GM10266 (cell line): ENCODE measurements around the gene ENKUR.
A peak's percentile ranks its signal among the peaks of the same experiment; 100 is the strongest.

Experiments used
- DNase-seq: peaks from one replicate; pipeline ENCODE4 v3.0.0; 2012; ENCODE audit errors: extremely low spot score
- CTCF ChIP-seq: IDR thresholded peaks from 2 replicates; pipeline ENCODE4 v1.5.1; 2012; ENCODE audit warnings: mild to moderate bottlenecking, low read depth; ENCODE audit not compliant: control insufficient read depth, insufficient read depth; ENCODE audit errors: missing control alignments

ENKUR gene

GRCh38 chr10:24953675-24954074 is 62.3 kb downstream of the ENKUR start:
- DNase-seq, result no peak
- no peak for TF ChIP-seq CTCF

GRCh38 chr10:24952707-24953645 is 63.0 kb downstream of the ENKUR start:
- TF ChIP-seq CTCF, result peak; percentile 75
- peak; percentile 69 for DNase-seq

GRCh38 chr10:24952143-24952706 is 63.7 kb downstream of the ENKUR start, which contains the start of gene PRTFDC1:
TSS of gene PRTFDC1 (minus strand) at chr10:24952606. CDS start at chr10:24952575, 31 bp downstream.
- peak; percentile 58 for DNase-seq
- TF ChIP-seq CTCF, result peak; percentile 8

- DNase-seq, result peak; percentile 27
- TF ChIP-seq CTCF, result no peak
Observed at GRCh38 chr10:24951201-24952142, 64.5 kb downstream of the ENKUR start.

- DNase-seq, result no peak
- no peak for TF ChIP-seq CTCF
Observed at GRCh38 chr10:24950439-24950838, 65.5 kb downstream of the ENKUR start.

GRCh38 chr10:24949616-24950015 is 66.3 kb downstream of the ENKUR start:
- no peak for DNase-seq
- no peak for TF ChIP-seq CTCF
